PFSK-1 (cell line): ENCODE results near the gene SLX9.

Source experiments
- POLR2AphosphoS5 ChIP-seq: IDR thresholded peaks from 2 replicates; pipeline ENCODE4 v1.6.1; 2012; ENCODE audit warnings: low read depth, mild to moderate bottlenecking, control low read depth, low read length, moderate library complexity
- SIN3A ChIP-seq: IDR thresholded peaks from 2 replicates; pipeline ENCODE4 v1.6.1; 2012; ENCODE audit warnings: mild to moderate bottlenecking, low read length, moderate library complexity, borderline replicate concordance; ENCODE audit not compliant: insufficient read depth
- TAF1 ChIP-seq: IDR thresholded peaks from 2 replicates; pipeline ENCODE4 v1.6.1; 2012; ENCODE audit warnings: low read length, control low read depth, borderline replicate concordance; ENCODE audit not compliant: insufficient read depth
- TF ChIP-seq, protein P1 (sequence below), 2 experiments: IDR thresholded peaks; 2 replicates each; pipeline versions ENCODE4 v1.6.1 to v1.8.0; 2011 to 2012; ENCODE audit warnings: low read depth in 2 of 2, low read length in 2 of 2, control low read depth in 1 of 2, inconsistent platforms in 1 of 2, mild to moderate bottlenecking in 1 of 2, moderate library complexity in 1 of 2; ENCODE audit not compliant: insufficient read depth in 1 of 2

DNA sequence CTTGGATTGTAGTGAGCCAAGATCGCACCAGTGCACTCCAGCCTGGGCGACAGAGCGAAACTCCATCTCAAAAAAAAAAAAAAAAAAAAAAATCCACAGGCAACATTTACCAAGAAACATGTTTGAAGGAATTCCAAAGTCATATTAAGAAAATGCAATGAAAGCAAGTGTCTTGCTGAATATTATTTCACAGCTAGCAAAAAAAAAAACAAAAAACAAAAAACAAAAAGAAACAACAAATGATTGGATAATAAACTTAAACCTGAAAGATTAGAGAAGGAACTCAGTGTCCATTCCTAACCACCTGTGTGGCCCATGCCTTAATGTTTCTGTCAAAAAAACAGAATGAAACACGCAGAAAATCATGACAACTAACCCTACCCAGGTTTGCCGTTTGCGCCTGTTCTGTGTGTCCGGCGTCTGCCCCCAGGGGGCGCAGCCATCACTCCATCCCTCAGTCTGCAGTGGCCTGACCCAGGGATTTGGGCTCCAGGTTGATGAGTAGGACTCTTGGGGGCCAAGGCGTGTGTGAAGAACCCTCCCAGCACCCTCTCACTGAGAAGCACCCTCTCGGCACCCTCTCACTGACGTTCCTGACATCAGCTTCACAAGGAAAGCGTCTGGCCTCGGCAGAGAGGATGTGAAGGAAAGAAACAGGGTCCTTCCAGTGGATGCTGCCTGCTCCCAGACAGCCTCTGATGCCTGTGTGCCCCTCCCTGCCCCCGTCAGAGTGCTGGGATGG is 47.1 kb upstream of the SLX9 start:
- TF ChIP-seq POLR2AphosphoS5 (no peak), TAF1 (no peak), SIN3A (no peak)
- TF ChIP-seq, protein P1, sequence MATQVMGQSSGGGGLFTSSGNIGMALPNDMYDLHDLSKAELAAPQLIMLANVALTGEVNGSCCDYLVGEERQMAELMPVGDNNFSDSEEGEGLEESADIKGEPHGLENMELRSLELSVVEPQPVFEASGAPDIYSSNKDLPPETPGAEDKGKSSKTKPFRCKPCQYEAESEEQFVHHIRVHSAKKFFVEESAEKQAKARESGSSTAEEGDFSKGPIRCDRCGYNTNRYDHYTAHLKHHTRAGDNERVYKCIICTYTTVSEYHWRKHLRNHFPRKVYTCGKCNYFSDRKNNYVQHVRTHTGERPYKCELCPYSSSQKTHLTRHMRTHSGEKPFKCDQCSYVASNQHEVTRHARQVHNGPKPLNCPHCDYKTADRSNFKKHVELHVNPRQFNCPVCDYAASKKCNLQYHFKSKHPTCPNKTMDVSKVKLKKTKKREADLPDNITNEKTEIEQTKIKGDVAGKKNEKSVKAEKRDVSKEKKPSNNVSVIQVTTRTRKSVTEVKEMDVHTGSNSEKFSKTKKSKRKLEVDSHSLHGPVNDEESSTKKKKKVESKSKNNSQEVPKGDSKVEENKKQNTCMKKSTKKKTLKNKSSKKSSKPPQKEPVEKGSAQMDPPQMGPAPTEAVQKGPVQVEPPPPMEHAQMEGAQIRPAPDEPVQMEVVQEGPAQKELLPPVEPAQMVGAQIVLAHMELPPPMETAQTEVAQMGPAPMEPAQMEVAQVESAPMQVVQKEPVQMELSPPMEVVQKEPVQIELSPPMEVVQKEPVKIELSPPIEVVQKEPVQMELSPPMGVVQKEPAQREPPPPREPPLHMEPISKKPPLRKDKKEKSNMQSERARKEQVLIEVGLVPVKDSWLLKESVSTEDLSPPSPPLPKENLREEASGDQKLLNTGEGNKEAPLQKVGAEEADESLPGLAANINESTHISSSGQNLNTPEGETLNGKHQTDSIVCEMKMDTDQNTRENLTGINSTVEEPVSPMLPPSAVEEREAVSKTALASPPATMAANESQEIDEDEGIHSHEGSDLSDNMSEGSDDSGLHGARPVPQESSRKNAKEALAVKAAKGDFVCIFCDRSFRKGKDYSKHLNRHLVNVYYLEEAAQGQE (IDR thresholded peaks at IDR 0.05; ENCODE audit: insufficient read depth in 1 of 2, low read depth in 2 of 2, low read length in 2 of 2): no peak
